ENCODE data around the gene CD8A.
"Not testable (repeated sequence)": the region's sequence is repeated elsewhere in the genome, so short reads cannot be mapped to it uniquely, and the experiment has no call there.

The CD8A gene

DNA sequence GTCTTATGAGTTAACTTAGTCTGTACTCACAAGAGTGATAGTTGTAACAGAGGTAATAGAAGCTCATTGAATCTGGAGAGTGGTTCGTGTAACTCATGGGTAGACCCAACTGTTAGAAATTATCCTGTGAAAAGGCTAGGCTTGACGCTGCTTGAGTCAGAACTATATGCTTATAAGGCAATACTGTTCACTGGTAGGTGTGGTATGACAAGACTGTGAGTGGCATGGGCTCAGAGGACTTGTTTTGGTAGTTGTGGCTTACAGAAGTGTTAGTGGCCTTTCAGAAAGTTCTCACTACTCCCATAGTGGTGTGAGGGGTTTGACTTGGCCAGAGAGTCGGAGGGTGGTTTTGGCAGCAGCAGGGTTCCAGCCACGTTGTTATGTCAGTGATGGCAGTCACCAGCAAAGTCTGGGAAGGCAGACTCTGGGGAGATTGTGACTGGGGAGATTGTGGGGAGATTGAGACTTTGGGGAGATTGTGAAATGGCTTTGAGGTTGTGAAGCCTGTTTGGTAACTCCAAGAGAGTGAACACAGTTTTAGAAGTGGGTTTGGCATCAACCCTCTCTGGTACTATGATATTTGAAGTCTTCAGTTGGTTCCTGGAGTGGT, 48.7 kb downstream of the CD8A start:
- not testable (repeated sequence) for H3K4me3 ChIP-seq (ENCODE audit: low read depth, low read length)

DNA sequence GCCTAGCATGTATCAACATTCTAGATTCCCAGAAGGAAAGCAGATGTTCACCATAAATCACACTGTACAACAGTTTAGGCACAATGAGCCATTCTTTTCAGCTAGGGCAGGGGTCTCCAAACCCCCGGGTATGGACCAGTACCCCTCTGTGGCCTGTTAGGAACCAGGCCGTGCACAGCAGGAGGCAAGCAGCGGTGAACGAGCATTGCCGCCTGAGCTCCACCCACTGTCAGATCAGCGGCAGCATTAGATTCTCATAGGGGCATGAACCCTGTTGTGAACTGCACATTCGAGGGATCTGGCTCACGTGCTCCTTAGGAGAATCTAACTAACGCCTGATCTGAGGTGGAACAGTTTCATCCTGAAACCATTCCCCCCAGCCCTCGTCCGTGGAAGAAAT, 50.8 kb downstream of the CD8A start:
- not testable (repeated sequence) for H3K4me3 ChIP-seq (ENCODE audit: low read depth, low read length)

DNA sequence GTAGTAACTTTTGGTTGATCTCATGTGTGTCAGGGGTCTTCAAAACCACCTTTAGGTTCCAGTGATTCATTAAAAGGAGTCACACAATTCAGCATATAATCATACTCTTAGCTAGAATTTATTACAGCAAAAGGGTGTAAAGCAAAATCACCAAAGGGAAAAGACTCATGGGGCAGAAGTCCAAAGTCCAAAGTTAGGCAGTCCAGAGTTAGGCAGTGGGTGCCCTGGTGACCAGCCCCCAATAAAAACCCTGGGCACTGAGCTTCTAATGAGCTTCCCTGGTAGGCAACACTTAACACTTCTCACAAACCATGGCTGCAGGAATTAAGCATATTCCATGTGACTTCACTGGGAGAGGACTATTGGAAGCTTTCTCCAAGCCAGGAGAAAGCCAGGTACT, 51.2 kb downstream of the CD8A start:
- not testable (repeated sequence) for H3K4me3 ChIP-seq (ENCODE audit: low read depth, low read length)

DNA sequence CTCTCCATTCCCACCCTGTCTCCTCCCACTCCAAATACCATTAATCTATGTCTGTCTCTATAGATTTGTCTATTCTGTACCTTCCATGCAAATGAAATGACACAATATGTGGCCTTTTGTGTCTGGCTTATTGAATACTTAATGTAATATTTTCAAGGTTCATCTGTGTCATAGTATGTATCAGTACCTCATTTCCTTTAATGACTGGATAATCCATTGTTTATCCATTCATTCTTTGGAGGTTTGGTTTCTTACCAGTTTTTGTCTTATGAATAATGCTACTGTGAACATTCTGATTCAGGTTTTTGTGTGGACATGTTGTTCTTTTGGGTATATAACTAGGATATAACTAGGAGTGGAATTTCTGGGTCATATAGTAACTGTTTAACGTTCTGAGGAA, 55.8 kb downstream of the CD8A start:
- H3K4me3 ChIP-seq (ENCODE audit: low read depth, low read length), result not testable (repeated sequence)

Data from iPS-11a (cell line).